Measurements from ENCODE around the gene HADHB. TPM values are rescaled to one million over a fixed set of nuclear protein-coding genes. Genes with fewer than 3 reads are reported as not detected.
"Not testable (repeated sequence)": the region's sequence is repeated elsewhere in the genome, so short reads cannot be mapped to it uniquely, and the experiment has no call there.

Gene HADHB
- total RNA-seq, 1 donor from 2014 or later = 66.5 TPM

- no peak overlapping the region for H3K4me3 Mint-ChIP-seq
- H3K4me1 Mint-ChIP-seq = no peaks in the 10 kb centered on the region
- H3K27ac Mint-ChIP-seq (ENCODE audit: unreplicated experiment) = no peak overlapping the region
- TF ChIP-seq, protein P1, sequence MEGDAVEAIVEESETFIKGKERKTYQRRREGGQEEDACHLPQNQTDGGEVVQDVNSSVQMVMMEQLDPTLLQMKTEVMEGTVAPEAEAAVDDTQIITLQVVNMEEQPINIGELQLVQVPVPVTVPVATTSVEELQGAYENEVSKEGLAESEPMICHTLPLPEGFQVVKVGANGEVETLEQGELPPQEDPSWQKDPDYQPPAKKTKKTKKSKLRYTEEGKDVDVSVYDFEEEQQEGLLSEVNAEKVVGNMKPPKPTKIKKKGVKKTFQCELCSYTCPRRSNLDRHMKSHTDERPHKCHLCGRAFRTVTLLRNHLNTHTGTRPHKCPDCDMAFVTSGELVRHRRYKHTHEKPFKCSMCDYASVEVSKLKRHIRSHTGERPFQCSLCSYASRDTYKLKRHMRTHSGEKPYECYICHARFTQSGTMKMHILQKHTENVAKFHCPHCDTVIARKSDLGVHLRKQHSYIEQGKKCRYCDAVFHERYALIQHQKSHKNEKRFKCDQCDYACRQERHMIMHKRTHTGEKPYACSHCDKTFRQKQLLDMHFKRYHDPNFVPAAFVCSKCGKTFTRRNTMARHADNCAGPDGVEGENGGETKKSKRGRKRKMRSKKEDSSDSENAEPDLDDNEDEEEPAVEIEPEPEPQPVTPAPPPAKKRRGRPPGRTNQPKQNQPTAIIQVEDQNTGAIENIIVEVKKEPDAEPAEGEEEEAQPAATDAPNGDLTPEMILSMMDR (conservative IDR thresholded peaks at IDR 0.05) = no peak
- no peak for DNase-seq (ENCODE audit: low read depth, low spot score)
- no peaks in the 10 kb centered on the region for H3K36me3 Mint-ChIP-seq (ENCODE audit: low read depth)
- no peaks in the 10 kb centered on the region for H3K9me3 Mint-ChIP-seq
- peaks cover 4% of the 10 kb centered on the region for H3K27me3 Mint-ChIP-seq (ENCODE audit: low read depth)
These were observed 69.5 kb downstream of the HADHB start for GRCh38 chr2:26314243-26314642.

DNA sequence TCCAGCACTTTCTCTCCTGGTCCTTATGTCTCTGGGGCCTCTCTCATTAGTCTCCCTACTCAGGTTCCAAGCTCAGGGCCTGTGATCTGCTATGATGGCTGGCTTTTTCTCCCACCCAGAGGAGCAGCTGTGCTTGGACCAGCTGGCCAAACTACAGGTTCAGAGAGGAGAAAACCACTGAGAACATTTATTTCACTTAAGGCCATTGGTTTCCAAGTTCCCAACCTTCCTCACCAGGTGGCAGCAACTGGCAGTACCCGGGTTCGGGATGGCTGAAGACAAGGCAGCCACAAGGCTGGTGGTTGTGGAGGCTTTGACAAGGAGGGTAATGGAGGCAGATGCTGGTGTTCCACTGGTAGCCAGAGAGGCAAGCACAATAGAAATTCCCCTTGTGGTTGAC lies 71.3 kb downstream of the HADHB start:
- no peak overlapping the region for H3K4me3 Mint-ChIP-seq
- DNase-seq (ENCODE audit: low read depth, low spot score) = no peak
- no peak overlapping the region for H3K27ac Mint-ChIP-seq (ENCODE audit: unreplicated experiment)
- H3K9me3 Mint-ChIP-seq = no peaks in the 10 kb centered on the region
- H3K4me1 Mint-ChIP-seq = no peaks in the 10 kb centered on the region
- peaks cover 7% of the 10 kb centered on the region for H3K27me3 Mint-ChIP-seq (ENCODE audit: low read depth)
- no peaks in the 10 kb centered on the region for H3K36me3 Mint-ChIP-seq (ENCODE audit: low read depth)
- TF ChIP-seq, protein P1 (conservative IDR thresholded peaks at IDR 0.05) = no peak

DNA sequence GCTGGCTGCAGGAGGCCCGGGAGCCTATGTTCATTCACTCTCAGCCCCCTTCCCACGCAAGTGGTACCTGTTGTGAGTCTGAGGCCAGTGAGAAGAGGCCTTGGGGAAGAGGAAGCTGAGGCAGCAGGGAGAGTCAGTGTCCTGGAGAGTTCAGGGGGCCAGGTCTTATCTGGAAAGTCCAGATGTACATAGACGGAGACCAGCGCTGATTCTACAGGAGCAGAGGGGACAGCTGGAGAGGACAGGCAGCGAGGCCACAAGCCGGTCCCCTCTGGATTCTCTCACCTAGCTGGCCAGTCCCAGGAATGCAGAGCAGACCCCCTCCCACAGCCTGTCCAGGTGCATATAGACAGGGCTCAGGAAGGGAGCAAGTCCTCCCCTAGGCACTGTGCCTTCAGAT lies 72.1 kb downstream of the HADHB start:
- DNase-seq (ENCODE audit: low read depth, low spot score) = no peak
- H3K4me3 Mint-ChIP-seq = no peak overlapping the region
- H3K27ac Mint-ChIP-seq (ENCODE audit: unreplicated experiment) = peak overlapping the region; percentile 40

DNA sequence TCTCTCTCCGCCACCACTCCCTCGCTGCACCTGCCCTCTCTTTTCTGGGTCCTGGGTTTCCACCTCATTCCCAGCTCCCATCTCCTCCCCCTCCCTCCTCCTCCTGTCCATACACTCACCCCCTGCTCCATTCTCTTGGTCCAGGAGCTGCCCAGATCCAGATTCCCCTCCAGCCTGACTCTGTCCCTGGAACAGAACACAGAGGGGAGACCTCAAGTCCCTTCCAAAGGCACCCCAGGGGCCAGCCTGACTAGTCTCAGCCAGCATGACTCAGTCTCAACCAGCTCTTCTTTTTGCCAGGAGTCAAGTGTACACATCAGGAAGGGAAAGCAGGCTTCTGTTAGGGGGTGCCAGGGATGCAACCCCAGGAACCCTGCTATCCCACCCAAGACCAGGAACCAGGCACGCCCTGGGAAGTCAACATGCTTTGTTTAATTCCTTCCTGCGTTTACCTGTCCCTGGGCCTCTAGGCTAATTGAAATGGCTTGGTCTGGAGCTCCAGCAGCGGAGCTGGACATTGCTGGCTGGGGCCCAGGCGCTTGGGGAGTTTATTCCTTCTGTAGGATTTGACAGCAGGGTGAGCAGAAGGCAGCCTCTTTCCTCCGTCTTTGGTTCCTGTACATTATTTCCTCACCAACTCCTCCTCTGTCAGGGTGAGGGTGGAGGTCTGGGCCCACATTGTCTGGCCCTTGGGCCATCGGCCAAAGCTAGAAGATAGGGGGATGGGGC lies 72.8 kb downstream of the HADHB start:
- TF ChIP-seq, protein P1 (conservative IDR thresholded peaks at IDR 0.05) = no peak
- H3K36me3 Mint-ChIP-seq (ENCODE audit: low read depth) = no peaks in the 10 kb centered on the region
- no peaks in the 10 kb centered on the region for H3K9me3 Mint-ChIP-seq
- no peak for DNase-seq (ENCODE audit: low read depth, low spot score)
- H3K4me1 Mint-ChIP-seq = no peaks in the 10 kb centered on the region
- H3K4me3 Mint-ChIP-seq = no peak overlapping the region
- peak overlapping the region; percentile 50 for H3K27ac Mint-ChIP-seq (ENCODE audit: unreplicated experiment)
- peaks cover 7% of the 10 kb centered on the region for H3K27me3 Mint-ChIP-seq (ENCODE audit: low read depth)

More for the DNA sequence above, 72.1 kb downstream of the HADHB start:
- Mint-ChIP-seq H3K9me3 (no peaks in the 10 kb centered on the region), H3K4me1 (no peaks in the 10 kb centered on the region), H3K27me3 (ENCODE audit: low read depth) (peaks cover 7% of the 10 kb centered on the region), H3K36me3 (ENCODE audit: low read depth) (no peaks in the 10 kb centered on the region)
- TF ChIP-seq, protein P1 (conservative IDR thresholded peaks at IDR 0.05) = no peak

DNA sequence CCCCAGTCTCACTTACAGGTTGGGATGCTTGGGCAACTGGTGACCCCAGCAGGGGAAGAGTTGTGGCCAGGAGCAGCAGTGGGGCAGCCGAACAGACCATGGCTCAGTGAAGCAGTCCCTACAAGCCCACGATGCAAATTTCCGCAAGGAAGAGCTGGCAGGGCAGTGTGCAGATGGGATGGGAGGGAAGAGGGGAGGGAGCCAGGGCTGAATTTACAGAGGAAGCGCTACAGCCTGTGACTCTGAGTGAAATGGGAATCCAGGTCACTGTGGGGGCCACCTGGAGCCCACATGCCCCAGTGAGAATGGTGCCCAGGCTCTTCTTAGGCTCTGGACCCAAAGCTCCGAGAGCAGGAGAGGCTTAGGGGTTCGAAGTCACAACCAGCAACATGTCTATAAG lies 74.2 kb downstream of the HADHB start:
- Mint-ChIP-seq H3K27ac (ENCODE audit: unreplicated experiment) (no peak overlapping the region), H3K4me1 (no peaks in the 10 kb centered on the region), H3K9me3 (no peaks in the 10 kb centered on the region), H3K36me3 (ENCODE audit: low read depth) (no peaks in the 10 kb centered on the region), H3K27me3 (ENCODE audit: low read depth) (peaks cover 7% of the 10 kb centered on the region), H3K4me3 (no peak overlapping the region)
- no peak for DNase-seq (ENCODE audit: low read depth, low spot score)
- TF ChIP-seq, protein P1 (conservative IDR thresholded peaks at IDR 0.05) = no peak

GRCh38 chr2:26324479-26324878 lies 79.7 kb downstream of the HADHB start:
- H3K27ac Mint-ChIP-seq (ENCODE audit: unreplicated experiment); H3K9me3 Mint-ChIP-seq; H3K27me3 Mint-ChIP-seq (ENCODE audit: low read depth); DNase-seq (ENCODE audit: low read depth, low spot score); H3K36me3 Mint-ChIP-seq (ENCODE audit: low read depth); H3K4me1 Mint-ChIP-seq; H3K4me3 Mint-ChIP-seq: not testable (repeated sequence)
